IPS-20b (cell line): ENCODE results near the gene PHPT1.
"Not testable (repeated sequence)": the region's sequence is repeated elsewhere in the genome, so short reads cannot be mapped to it uniquely, and the experiment has no call there.

Experiments
- H3K27ac ChIP-seq: one replicate; pipeline ENCODE4 v1.5.1; 2013; ENCODE audit warnings: low read length
- H3K27me3 ChIP-seq: 2 replicates; pipeline ENCODE4 v1.6.1; 2013; ENCODE audit warnings: mild to moderate bottlenecking, low read length, inconsistent platforms; ENCODE audit not compliant: insufficient read depth
- H3K36me3 ChIP-seq: 2 replicates; pipeline ENCODE4 v1.6.1; 2013; ENCODE audit warnings: low read depth, mild to moderate bottlenecking, inconsistent platforms, low read length, moderate library complexity; ENCODE audit not compliant: insufficient read depth
- H3K4me1 ChIP-seq: 2 replicates; pipeline ENCODE4 v1.6.1; 2013; ENCODE audit warnings: mild to moderate bottlenecking, control low read depth, inconsistent platforms, low read length, moderate library complexity; ENCODE audit not compliant: insufficient read depth
- H3K4me3 ChIP-seq: 2 replicates; pipeline ENCODE4 v1.5.1; 2013; ENCODE audit warnings: mild to moderate bottlenecking, low read length, inconsistent platforms
- H3K9ac ChIP-seq: 2 replicates; pipeline ENCODE4 v1.6.1; 2013; ENCODE audit warnings: low read depth, mild to moderate bottlenecking, inconsistent platforms, low read length, moderate library complexity
- H3K9me3 ChIP-seq: 2 replicates; pipeline ENCODE4 v1.6.1; 2013; ENCODE audit warnings: mild to moderate bottlenecking, low read depth, low read length, inconsistent platforms; ENCODE audit not compliant: insufficient read depth

PHPT1 gene

GRCh38 chr9:136869611-136870010 is 20.4 kb downstream of the PHPT1 start:
- not testable (repeated sequence) for H3K27me3 ChIP-seq, H3K4me3 ChIP-seq, H3K27ac ChIP-seq, H3K9ac ChIP-seq, H3K4me1 ChIP-seq, H3K36me3 ChIP-seq
- H3K9me3 ChIP-seq: peaks cover 48% of the 10 kb centered on the region

- Histone ChIP-seq H3K9me3 (peaks cover 31% of the 10 kb centered on the region), H3K36me3 (no peaks in the 10 kb centered on the region), H3K27ac (no peak overlapping the region), H3K27me3 (no peaks in the 10 kb centered on the region), H3K4me3 (no peak overlapping the region), H3K4me1 (no peaks in the 10 kb centered on the region), H3K9ac (no peak overlapping the region)
Measured at GRCh38 chr9:136875155-136875554, 25.9 kb downstream of the PHPT1 start.

GRCh38 chr9:136876476-136876875 is 27.3 kb downstream of the PHPT1 start:
- Histone ChIP-seq H3K36me3 (no peaks in the 10 kb centered on the region), H3K9me3 (peaks cover 20% of the 10 kb centered on the region), H3K4me1 (no peaks in the 10 kb centered on the region), H3K27ac (no peak overlapping the region), H3K4me3 (no peak overlapping the region), H3K9ac (no peak overlapping the region), H3K27me3 (no peaks in the 10 kb centered on the region)

DNA sequence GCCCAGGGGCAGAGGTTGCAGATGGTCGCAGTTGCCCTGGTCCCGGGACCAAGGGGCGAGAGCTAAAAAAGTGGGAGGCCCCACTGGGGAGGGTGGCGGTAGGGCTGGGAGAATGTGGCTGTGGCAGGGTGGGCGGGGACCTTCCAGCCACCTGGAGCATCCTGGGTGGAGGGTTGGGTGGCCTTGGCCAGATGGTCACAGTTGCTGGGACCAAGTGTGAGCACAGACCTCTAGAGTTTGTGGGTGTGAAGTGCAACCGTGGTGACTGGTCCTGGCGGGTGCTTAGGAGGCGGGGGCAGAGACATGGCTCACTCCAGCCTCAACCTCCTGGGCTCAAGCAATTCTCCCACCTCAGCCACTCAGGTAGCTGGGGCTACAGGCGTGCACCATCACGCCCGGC is 31.4 kb downstream of the PHPT1 start:
- no peaks in the 10 kb centered on the region; the same call in 1 of the 2 replicates for H3K4me1 ChIP-seq
- no peak overlapping the region for H3K4me3 ChIP-seq
- no peaks in the 10 kb centered on the region for H3K27me3 ChIP-seq
- H3K9ac ChIP-seq: no peak overlapping the region
- no peaks in the 10 kb centered on the region for H3K9me3 ChIP-seq
- no peaks in the 10 kb centered on the region for H3K36me3 ChIP-seq
- H3K27ac ChIP-seq: no peak overlapping the region

DNA sequence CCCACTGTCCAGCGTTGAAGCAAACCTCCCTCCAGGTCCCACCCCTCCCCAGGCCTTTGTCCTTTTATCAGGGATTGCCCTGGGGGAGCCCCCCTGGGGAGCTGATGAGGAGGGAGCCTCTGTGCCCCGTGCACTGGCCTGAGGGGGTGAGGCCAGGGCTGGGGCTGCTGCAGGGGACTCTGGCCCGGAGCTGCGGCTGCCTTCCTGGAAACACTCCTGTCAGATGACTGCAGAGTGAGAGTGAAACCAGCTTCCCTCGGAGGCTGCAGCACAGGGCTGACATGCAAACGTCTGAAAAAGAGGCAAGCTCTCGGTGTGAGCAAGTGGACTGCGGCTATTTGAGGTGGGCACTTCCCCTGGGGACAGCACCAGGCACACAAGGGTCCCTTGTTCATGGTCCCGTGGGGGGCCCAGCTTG is 32.5 kb downstream of the PHPT1 start:
- H3K4me3 ChIP-seq: no peak overlapping the region
- no peaks in the 10 kb centered on the region; the same call in 1 of the 2 replicates for H3K4me1 ChIP-seq
- no peaks in the 10 kb centered on the region for H3K36me3 ChIP-seq
- no peaks in the 10 kb centered on the region for H3K9me3 ChIP-seq
- no peak overlapping the region for H3K27ac ChIP-seq
- H3K27me3 ChIP-seq: no peaks in the 10 kb centered on the region
- no peak overlapping the region for H3K9ac ChIP-seq

DNA sequence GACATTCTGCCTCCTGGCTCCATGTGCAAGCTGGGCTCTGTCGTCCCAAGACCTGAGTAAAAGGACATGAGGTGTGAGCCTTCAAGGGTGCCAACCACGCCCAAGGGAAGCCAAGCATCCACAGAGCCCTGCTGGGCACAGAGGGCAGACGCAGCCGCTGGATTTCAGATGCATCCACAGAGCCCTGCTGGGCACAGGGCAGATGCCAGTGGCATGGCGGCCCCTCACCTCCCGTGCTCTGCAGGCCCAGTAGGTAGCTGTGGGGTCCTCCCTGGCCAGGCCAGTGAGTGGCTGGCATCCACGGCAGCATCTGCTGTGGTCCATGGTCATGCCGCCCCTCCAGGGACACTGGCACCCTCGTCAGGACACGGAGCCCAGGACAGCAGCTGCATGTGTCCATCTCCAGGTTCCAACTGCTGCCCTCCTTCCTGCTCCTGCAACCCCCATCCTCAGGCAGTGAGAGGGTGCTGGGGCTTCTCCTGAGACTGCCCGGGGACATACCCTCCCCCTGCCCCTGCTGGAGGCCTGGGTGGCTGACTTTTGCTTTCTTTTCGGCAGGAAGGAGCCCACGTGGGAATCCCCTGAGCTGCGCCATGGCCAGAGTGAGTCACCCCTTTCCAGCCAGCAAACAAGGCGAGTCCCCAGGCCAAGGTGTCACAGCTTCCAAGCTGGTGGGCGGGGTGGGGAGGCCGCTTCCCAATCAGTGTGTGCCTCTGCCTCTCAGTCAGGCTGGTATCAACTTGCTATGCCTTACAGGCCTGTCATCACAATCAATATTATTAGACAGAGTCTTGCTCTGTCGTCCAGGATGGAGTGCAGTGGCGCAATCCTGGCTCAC is 33.1 kb downstream of the PHPT1 start:
- Histone ChIP-seq H3K9me3 (no peaks in the 10 kb centered on the region), H3K4me1 (no peaks in the 10 kb centered on the region; the same call in 1 of the 2 replicates), H3K27ac (no peak overlapping the region), H3K4me3 (no peak overlapping the region), H3K9ac (no peak overlapping the region), H3K36me3 (no peaks in the 10 kb centered on the region), H3K27me3 (no peaks in the 10 kb centered on the region)

- not testable (repeated sequence) for H3K9ac ChIP-seq, H3K27me3 ChIP-seq, H3K4me1 ChIP-seq, H3K36me3 ChIP-seq, H3K27ac ChIP-seq, H3K4me3 ChIP-seq, H3K9me3 ChIP-seq
Measured at GRCh38 chr9:136882947-136883283, 33.7 kb downstream of the PHPT1 start.

DNA sequence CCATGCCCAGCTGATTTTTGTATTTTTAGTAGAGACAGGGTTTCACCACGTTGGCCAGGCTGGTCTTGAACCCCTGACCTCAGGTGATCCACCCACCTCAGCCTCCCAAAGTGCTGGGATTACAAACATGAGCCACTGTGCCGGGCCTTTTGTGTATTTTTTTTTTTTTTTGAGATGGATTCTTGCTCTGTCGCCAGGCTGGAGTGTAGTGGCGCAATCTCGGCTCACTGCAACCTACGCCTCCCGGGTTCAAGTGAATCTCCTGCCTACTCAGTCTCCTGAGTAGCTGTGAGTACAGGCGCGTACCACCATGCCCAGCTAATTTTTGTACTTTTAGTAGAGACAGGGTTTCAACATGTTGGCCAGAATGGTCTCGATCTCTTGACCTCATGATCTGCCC is 34.5 kb downstream of the PHPT1 start:
- not testable (repeated sequence) for H3K36me3 ChIP-seq, H3K27ac ChIP-seq, H3K9ac ChIP-seq, H3K9me3 ChIP-seq, H3K4me1 ChIP-seq, H3K27me3 ChIP-seq, H3K4me3 ChIP-seq

- H3K27ac ChIP-seq: no peak within 1 kb of the TSS
- H3K9ac ChIP-seq: peak within 1 kb of the TSS; percentile 79; the same call in 1 of the 2 replicates
- peaks cover 7% of the 10 kb centered on the region; the same call in 1 of the 2 replicates for H3K36me3 ChIP-seq
- no peaks in the 10 kb centered on the region; the same call in 1 of the 2 replicates for H3K4me1 ChIP-seq
- H3K27me3 ChIP-seq: no peaks in the 10 kb centered on the region
- peak within 1 kb of the TSS; percentile 79 for H3K4me3 ChIP-seq
- no peaks in the 10 kb centered on the region for H3K9me3 ChIP-seq
Measured at GRCh38 chr9:136885950-136886578, 36.9 kb downstream of the PHPT1 start, which contains the start of gene TRAF2. Gene TRAF2, plus strand, starts transcription at chr9:136886516. Its CDS starts 12,225 bp downstream, at chr9:136898741.

DNA sequence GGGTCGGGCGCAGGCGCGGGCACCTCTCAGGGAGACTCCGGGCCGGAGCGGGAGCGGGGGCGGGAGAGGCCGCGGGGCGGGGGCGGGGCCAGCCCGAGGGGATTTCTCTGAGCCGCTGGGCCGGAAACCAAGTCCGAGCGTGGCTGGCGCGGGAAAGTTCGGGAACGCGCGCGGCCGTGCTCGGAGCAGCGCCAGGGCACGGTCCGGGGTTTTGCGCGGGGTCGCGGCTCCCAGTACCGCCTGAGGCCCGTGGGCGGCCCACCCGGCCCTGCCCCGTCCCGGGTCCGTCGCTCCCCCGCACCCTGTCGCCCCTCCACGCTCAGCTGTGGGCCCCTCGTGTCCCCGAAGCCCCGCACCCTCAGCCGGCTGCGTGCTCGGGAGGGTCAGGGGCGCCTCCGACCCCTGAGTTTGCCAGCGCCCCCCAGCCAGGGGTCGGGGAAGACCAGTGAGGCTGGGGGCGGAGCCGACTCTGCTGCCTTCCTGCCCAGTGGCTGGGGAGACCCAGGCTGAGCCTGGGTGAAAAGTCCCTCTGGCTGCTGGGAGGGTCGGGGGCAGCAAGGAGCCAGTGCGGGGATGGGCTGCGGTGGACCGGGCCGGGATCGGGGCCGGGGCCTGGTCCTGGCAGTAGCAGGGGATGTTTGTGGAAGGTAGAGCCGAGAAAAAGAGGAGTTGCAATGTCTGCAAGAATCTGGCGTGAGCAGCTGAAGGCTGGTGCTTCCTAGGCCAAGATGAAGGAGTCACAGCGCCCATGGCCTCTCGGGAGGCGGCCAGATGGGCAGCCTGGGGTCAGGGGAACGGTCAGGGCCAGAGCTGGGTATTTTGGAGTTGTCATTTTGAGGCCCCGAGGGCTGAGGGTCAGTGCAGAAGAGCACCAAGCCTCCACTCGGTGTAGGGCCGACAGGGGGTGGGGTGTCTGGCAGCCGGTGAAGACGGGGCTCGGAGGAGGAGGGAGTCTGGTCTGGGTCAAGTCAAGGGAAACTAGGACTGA is 37.7 kb downstream of the PHPT1 start:
- Histone ChIP-seq H3K36me3 (peaks cover 7% of the 10 kb centered on the region), H3K9me3 (no peaks in the 10 kb centered on the region), H3K27ac (no peak overlapping the region), H3K27me3 (no peaks in the 10 kb centered on the region), H3K4me1 (no peaks in the 10 kb centered on the region; the same call in 1 of the 2 replicates), H3K4me3 (peak overlapping the region; percentile 76), H3K9ac (peak overlapping the region; percentile 78; the same call in 1 of the 2 replicates)

GRCh38 chr9:136888454-136888853 is 39.2 kb downstream of the PHPT1 start:
- Histone ChIP-seq H3K9me3 (no peaks in the 10 kb centered on the region), H3K4me1 (no peaks in the 10 kb centered on the region), H3K27ac (no peak overlapping the region), H3K4me3 (no peak overlapping the region), H3K36me3 (peaks cover 7% of the 10 kb centered on the region), H3K9ac (no peak overlapping the region; the same call in 1 of the 2 replicates), H3K27me3 (no peaks in the 10 kb centered on the region)
